Astrocyte (in vitro differentiated cells and primary cell): ENCODE data around the gene FGFRL1. TPM values are rescaled to one million over a fixed set of nuclear protein-coding genes. Genes with fewer than 3 reads are reported as not detected.

ENCODE experiments used
- DNase-seq: peaks from one replicate; pipeline ENCODE4 v3.0.0-alpha.2; 2010; ENCODE audit warnings: low read depth
- FAIRE-seq: peaks from 2 replicates; lab custom pipeline; 2011; peaks lifted over from hg19 to GRCh38; lab: Jason Lieb, UNC
- H2AFZ ChIP-seq: 2 replicates; pipeline ENCODE4 v1.6.0; 2012; ENCODE audit warnings: low read depth, low read length, inconsistent platforms
- H3K27ac ChIP-seq: 2 replicates; pipeline ENCODE4 v1.5.1; 2011; ENCODE audit warnings: low read depth, low read length, inconsistent platforms
- H3K27me3 ChIP-seq: 2 replicates; pipeline ENCODE4 v1.6.0; 2011; ENCODE audit warnings: low read length, inconsistent platforms; ENCODE audit not compliant: insufficient read depth
- H3K36me3 ChIP-seq: 2 replicates; pipeline ENCODE4 v1.5.1; 2011; ENCODE audit warnings: low read length, inconsistent platforms; ENCODE audit not compliant: insufficient read depth
- H3K4me1 ChIP-seq: 2 replicates; pipeline ENCODE4 v1.5.1; 2011; ENCODE audit warnings: low read length, inconsistent platforms; ENCODE audit not compliant: insufficient read depth
- H3K4me2 ChIP-seq: 2 replicates; pipeline ENCODE4 v1.6.0; 2012; ENCODE audit warnings: low read length, inconsistent platforms
- H3K4me3 ChIP-seq: 2 replicates; pipeline ENCODE4 v1.5.1; 2011; ENCODE audit warnings: low read depth, mild to moderate bottlenecking, low read length, inconsistent platforms; ENCODE audit not compliant: insufficient read depth
- H3K79me2 ChIP-seq: 2 replicates; pipeline ENCODE4 v1.6.0; 2012; ENCODE audit warnings: mild to moderate bottlenecking, low read length, inconsistent platforms; ENCODE audit not compliant: insufficient read depth
- H3K9ac ChIP-seq: 2 replicates; pipeline ENCODE4 v1.6.0; 2012; ENCODE audit warnings: mild to moderate bottlenecking, low read length, inconsistent platforms
- H3K9me3 ChIP-seq: 2 replicates; pipeline ENCODE4 v1.5.1; 2012; ENCODE audit warnings: low read depth, mild to moderate bottlenecking, low read length, inconsistent platforms; ENCODE audit not compliant: insufficient read depth
- H4K20me1 ChIP-seq: 2 replicates; pipeline ENCODE4 v1.6.0; 2012; ENCODE audit warnings: low read length, inconsistent platforms; ENCODE audit not compliant: insufficient read depth
- H3K27ac Mint-ChIP-seq: one replicate; pipeline ENCODE4 v1.8.0; 2021; ENCODE audit warnings: mild to moderate bottlenecking, mixed read lengths; ENCODE audit not compliant: unreplicated experiment
- H3K27me3 Mint-ChIP-seq: one replicate; pipeline ENCODE4 v1.8.0; 2021; ENCODE audit warnings: low read depth, mixed read lengths; ENCODE audit not compliant: unreplicated experiment
- H3K36me3 Mint-ChIP-seq: one replicate; pipeline ENCODE4 v1.8.0; 2021; ENCODE audit warnings: low read depth, mixed read lengths; ENCODE audit not compliant: unreplicated experiment
- H3K4me1 Mint-ChIP-seq: one replicate; pipeline ENCODE4 v1.8.0; 2021; ENCODE audit warnings: low read depth, mixed read lengths; ENCODE audit not compliant: unreplicated experiment
- H3K4me3 Mint-ChIP-seq: one replicate; pipeline ENCODE4 v1.8.0; 2021; ENCODE audit warnings: mild to moderate bottlenecking, moderate library complexity, mixed read lengths; ENCODE audit not compliant: unreplicated experiment
- H3K9me3 Mint-ChIP-seq: one replicate; pipeline ENCODE4 v1.8.0; 2021; ENCODE audit warnings: mild to moderate bottlenecking, mixed read lengths; ENCODE audit not compliant: unreplicated experiment
- EZH2 ChIP-seq: IDR thresholded peaks from 2 replicates; pipeline ENCODE4 v1.6.1; 2012; ENCODE audit warnings: mild to moderate bottlenecking, low read length, inconsistent platforms; ENCODE audit not compliant: insufficient read depth
- total RNA-seq: library from RNA; stranded (reverse); gene quantifications from 2 replicates; pipeline ENCODE4 v1.2.1, GENCODE V29; 2021
- TF ChIP-seq, protein P1 (sequence below): IDR thresholded peaks from 2 replicates; pipeline ENCODE4 v1.5.1; 2011; ENCODE audit warnings: low read depth, mild to moderate bottlenecking, inconsistent platforms, low read length, moderate library complexity; ENCODE audit not compliant: insufficient read depth

FGFRL1 gene
- total RNA-seq, 1 donor from 2014 or later: 64.2 TPM

DNA sequence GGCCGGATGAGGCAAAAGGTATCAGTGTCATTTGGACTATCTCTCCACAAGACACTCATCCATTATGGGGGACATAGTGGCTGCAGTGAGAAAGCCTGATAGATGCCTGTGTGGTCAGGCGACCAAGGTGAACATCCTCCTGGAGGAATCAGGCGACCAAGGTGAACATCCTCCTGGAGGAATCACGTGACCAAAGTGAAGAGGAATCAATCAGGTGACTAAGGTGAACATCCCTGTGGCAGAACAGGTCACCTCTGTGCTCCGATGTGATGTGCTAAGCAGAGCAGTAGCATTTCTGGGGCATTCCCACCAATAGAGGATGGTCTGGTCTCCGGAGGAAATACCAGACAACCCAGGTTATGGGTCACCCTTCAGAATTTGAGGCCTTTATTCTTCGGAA, 58.0 kb downstream of the FGFRL1 start:
- no peaks in the 10 kb centered on the region for H3K79me2 ChIP-seq
- H3K27ac Mint-ChIP-seq: no peak overlapping the region
- no peak overlapping the region for H3K4me3 Mint-ChIP-seq
- H3K36me3 ChIP-seq: no peaks in the 10 kb centered on the region
- no peaks in the 10 kb centered on the region for H3K4me1 Mint-ChIP-seq
- FAIRE-seq (no peak), DNase-seq (no peak)
- H4K20me1 ChIP-seq: no peaks in the 10 kb centered on the region
- no peaks in the 10 kb centered on the region for H3K4me1 ChIP-seq
- no peak overlapping the region for H2AFZ ChIP-seq
- H3K9me3 ChIP-seq: no peaks in the 10 kb centered on the region
- H3K4me3 ChIP-seq: no peak overlapping the region
- peaks cover 22% of the 10 kb centered on the region for H3K27me3 Mint-ChIP-seq
- no peak overlapping the region for H3K27ac ChIP-seq
- peaks cover 5% of the 10 kb centered on the region for H3K9me3 Mint-ChIP-seq
- H3K9ac ChIP-seq: no peak overlapping the region
- no peaks in the 10 kb centered on the region for H3K36me3 Mint-ChIP-seq
- no peak overlapping the region for H3K4me2 ChIP-seq
- no peak for TF ChIP-seq EZH2
- TF ChIP-seq, protein P1, sequence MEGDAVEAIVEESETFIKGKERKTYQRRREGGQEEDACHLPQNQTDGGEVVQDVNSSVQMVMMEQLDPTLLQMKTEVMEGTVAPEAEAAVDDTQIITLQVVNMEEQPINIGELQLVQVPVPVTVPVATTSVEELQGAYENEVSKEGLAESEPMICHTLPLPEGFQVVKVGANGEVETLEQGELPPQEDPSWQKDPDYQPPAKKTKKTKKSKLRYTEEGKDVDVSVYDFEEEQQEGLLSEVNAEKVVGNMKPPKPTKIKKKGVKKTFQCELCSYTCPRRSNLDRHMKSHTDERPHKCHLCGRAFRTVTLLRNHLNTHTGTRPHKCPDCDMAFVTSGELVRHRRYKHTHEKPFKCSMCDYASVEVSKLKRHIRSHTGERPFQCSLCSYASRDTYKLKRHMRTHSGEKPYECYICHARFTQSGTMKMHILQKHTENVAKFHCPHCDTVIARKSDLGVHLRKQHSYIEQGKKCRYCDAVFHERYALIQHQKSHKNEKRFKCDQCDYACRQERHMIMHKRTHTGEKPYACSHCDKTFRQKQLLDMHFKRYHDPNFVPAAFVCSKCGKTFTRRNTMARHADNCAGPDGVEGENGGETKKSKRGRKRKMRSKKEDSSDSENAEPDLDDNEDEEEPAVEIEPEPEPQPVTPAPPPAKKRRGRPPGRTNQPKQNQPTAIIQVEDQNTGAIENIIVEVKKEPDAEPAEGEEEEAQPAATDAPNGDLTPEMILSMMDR: no peak
- peaks cover 12% of the 10 kb centered on the region for H3K27me3 ChIP-seq

DNA sequence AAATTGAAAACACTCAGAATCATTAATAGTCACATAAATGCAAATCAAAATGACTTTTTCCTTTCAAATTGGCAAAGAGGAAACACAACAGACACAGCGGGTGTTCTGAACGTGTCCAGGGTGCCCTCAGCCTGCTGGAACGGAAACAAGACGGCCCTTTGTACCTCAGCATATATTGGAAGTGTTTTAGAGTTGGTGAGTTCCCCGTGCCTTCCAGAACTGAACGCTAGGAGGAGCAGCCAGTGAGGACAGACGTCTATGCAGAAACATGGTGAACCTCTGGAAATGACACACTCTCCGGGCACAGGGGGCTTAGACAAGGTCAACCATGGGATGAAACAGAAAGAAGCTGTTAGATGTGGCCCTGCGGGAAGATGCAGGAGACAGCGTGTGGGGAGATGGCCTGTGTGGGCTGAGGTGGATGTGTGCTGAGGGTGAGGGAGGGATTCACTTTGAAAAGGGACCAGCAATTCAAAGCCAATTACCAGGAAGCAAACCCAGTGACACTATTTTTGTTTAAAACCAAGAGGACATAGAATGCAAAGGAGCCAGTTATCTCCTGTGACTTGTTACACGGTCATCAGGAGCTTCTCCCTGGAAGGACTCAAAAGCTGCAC, 61.5 kb downstream of the FGFRL1 start:
- Mint-ChIP-seq H3K4me1 (no peaks in the 10 kb centered on the region), H3K27ac (no peak overlapping the region), H3K4me3 (no peak overlapping the region), H3K27me3 (peaks cover 22% of the 10 kb centered on the region), H3K36me3 (no peaks in the 10 kb centered on the region), H3K9me3 (peaks cover 5% of the 10 kb centered on the region)
- Histone ChIP-seq H4K20me1 (no peaks in the 10 kb centered on the region), H3K4me2 (peak overlapping the region; percentile 17), H3K4me3 (no peak overlapping the region), H2AFZ (peak overlapping the region; percentile 30), H3K36me3 (no peaks in the 10 kb centered on the region), H3K79me2 (no peaks in the 10 kb centered on the region), H3K27me3 (peaks cover 10% of the 10 kb centered on the region), H3K9ac (no peak overlapping the region), H3K4me1 (no peaks in the 10 kb centered on the region), H3K9me3 (no peaks in the 10 kb centered on the region), H3K27ac (no peak overlapping the region)
- DNase-seq: peak; percentile 28
- TF ChIP-seq EZH2: no peak
- TF ChIP-seq, protein P1: peak; percentile 83
- FAIRE-seq: no peak

DNA sequence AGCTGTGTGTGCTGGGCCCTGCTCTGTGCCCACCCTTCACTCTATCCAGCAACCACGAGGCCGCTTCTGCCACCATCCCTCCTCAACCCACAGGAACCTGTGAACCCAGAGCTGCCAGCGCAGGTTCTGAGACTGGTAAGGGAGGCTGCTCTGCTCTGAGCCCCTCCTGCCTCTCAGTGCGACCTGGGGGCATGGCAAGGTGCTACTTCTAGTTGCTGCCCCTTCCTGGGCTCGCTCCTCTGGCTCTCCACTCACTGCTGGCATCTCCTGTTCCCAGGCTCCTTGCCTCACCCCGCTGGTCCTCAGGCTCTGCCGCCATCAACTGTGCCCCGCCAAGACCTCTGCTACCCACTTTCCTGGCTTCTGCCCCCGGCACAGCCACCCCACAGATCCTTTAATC, 62.7 kb downstream of the FGFRL1 start:
- no peak overlapping the region for H3K27ac ChIP-seq
- H3K4me1 Mint-ChIP-seq: no peaks in the 10 kb centered on the region
- no peak overlapping the region for H3K4me2 ChIP-seq
- no peaks in the 10 kb centered on the region for H3K9me3 ChIP-seq
- peak overlapping the region; percentile 6 for H3K4me3 Mint-ChIP-seq
- H3K36me3 Mint-ChIP-seq: no peaks in the 10 kb centered on the region
- H3K4me3 ChIP-seq: no peak overlapping the region
- FAIRE-seq: no peak
- H4K20me1 ChIP-seq: no peaks in the 10 kb centered on the region
- H3K9ac ChIP-seq: no peak overlapping the region
- no peaks in the 10 kb centered on the region for H3K4me1 ChIP-seq
- peaks cover 8% of the 10 kb centered on the region for H3K9me3 Mint-ChIP-seq
- peaks cover 19% of the 10 kb centered on the region for H3K27me3 Mint-ChIP-seq
- H3K36me3 ChIP-seq: no peaks in the 10 kb centered on the region
- TF ChIP-seq EZH2: no peak
- TF ChIP-seq, protein P1: no peak
- DNase-seq: no peak
- H3K27me3 ChIP-seq: peaks cover 3% of the 10 kb centered on the region
- peak overlapping the region; percentile 12 for H3K27ac Mint-ChIP-seq
- no peaks in the 10 kb centered on the region for H3K79me2 ChIP-seq
- no peak overlapping the region for H2AFZ ChIP-seq
